ENCODE results near the gene ZNF385B. TPM values are rescaled to one million over a fixed set of nuclear protein-coding genes. Genes with fewer than 3 reads are reported as not detected.

The ZNF385B gene
- total RNA-seq, 1 donor from 2014 or later: 1.0 TPM

DNA sequence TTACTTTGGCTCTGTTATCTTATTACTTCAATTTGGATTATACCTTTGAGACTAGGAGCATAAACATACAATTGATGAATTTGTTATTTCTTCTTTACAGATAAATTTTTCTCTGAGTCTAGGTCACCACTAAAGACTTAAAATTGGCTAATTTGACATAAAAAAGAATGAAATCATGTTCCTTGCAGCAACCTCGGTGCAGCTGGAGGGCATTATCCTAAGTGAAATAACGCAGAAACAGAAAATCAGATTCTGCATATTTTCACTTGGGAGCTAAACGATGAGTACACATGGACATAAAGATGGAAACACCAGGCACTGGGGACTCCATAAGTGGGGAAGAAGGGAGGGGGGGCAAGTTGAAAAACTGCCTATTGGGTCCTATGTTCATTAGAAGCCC is 424.0 kb downstream of the ZNF385B start:
- H3K27ac ChIP-seq (ENCODE audit: low read depth, low read length): no peak overlapping the region
- H3K9ac ChIP-seq (ENCODE audit: low read depth in 1 of 3, low read length in 3 of 3): no peak overlapping the region
- no peaks in the 10 kb centered on the region for H3K36me3 ChIP-seq (ENCODE audit: control insufficient read depth in 3 of 3, insufficient read depth in 3 of 3, low read length in 3 of 3)

DNA sequence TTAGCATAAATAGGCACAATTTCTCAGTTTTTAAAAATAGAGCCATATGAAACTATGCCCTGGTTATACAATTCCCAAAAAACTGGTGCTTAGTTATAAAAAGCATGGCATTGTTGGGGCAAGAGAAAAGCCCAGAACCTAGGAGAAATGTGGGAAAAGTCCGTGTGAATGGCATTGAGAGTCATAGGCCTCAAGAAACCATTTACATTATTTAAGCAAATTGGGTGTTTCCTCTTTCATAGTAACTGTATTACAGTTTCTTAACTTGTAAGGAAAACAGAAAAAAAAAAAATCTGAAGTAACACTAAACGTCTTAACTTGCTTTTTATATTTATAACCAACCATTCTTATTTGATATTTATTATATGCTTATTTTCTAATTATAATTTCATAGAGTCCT is 425.8 kb downstream of the ZNF385B start:
- Histone ChIP-seq H3K27me3 (ENCODE audit: control insufficient read depth in 3 of 3, insufficient read depth in 3 of 3, low read length in 3 of 3) (no peaks in the 10 kb centered on the region), H3K4me3 (ENCODE audit: low read length in 3 of 3) (no peak overlapping the region), H3K4me1 (ENCODE audit: control insufficient read depth in 3 of 3, insufficient read depth in 3 of 3, low read length in 3 of 3) (no peaks in the 10 kb centered on the region), H3K9me3 (ENCODE audit: control insufficient read depth in 3 of 3, low read length in 3 of 3) (no peaks in the 10 kb centered on the region), H3K9ac (ENCODE audit: low read depth in 1 of 3, low read length in 3 of 3) (no peak overlapping the region), H3K36me3 (ENCODE audit: control insufficient read depth in 3 of 3, insufficient read depth in 3 of 3, low read length in 3 of 3) (no peaks in the 10 kb centered on the region), H3K27ac (ENCODE audit: low read depth, low read length) (no peak overlapping the region)

More for the DNA sequence above, 424.0 kb downstream of the ZNF385B start:
- Histone ChIP-seq H3K4me3 (ENCODE audit: low read length in 3 of 3) (no peak overlapping the region), H3K27me3 (ENCODE audit: control insufficient read depth in 3 of 3, insufficient read depth in 3 of 3, low read length in 3 of 3) (no peaks in the 10 kb centered on the region), H3K9me3 (ENCODE audit: control insufficient read depth in 3 of 3, low read length in 3 of 3) (no peaks in the 10 kb centered on the region), H3K4me1 (ENCODE audit: control insufficient read depth in 3 of 3, insufficient read depth in 3 of 3, low read length in 3 of 3) (no peaks in the 10 kb centered on the region)

- no peaks in the 10 kb centered on the region for H3K9me3 ChIP-seq (ENCODE audit: control insufficient read depth in 3 of 3, low read length in 3 of 3)
- H3K4me1 ChIP-seq (ENCODE audit: control insufficient read depth in 3 of 3, insufficient read depth in 3 of 3, low read length in 3 of 3): no peaks in the 10 kb centered on the region
- H3K36me3 ChIP-seq (ENCODE audit: control insufficient read depth in 3 of 3, insufficient read depth in 3 of 3, low read length in 3 of 3): no peaks in the 10 kb centered on the region
- H3K27ac ChIP-seq (ENCODE audit: low read depth, low read length): no peak overlapping the region
- H3K27me3 ChIP-seq (ENCODE audit: control insufficient read depth in 3 of 3, insufficient read depth in 3 of 3, low read length in 3 of 3): no peaks in the 10 kb centered on the region
- H3K4me3 ChIP-seq (ENCODE audit: low read length in 3 of 3): no peak overlapping the region
- H3K9ac ChIP-seq (ENCODE audit: low read depth in 1 of 3, low read length in 3 of 3): no peak overlapping the region
Observed at GRCh38 chr2:179435000-179435399, 426.4 kb downstream of the ZNF385B start.

- Histone ChIP-seq H3K27me3 (ENCODE audit: control insufficient read depth in 3 of 3, insufficient read depth in 3 of 3, low read length in 3 of 3) (no peaks in the 10 kb centered on the region), H3K9me3 (ENCODE audit: control insufficient read depth in 3 of 3, low read length in 3 of 3) (no peaks in the 10 kb centered on the region), H3K36me3 (ENCODE audit: control insufficient read depth in 3 of 3, insufficient read depth in 3 of 3, low read length in 3 of 3) (no peaks in the 10 kb centered on the region), H3K27ac (ENCODE audit: low read depth, low read length) (no peak overlapping the region), H3K4me3 (ENCODE audit: low read length in 3 of 3) (no peak overlapping the region), H3K9ac (ENCODE audit: low read depth in 1 of 3, low read length in 3 of 3) (no peak overlapping the region), H3K4me1 (ENCODE audit: control insufficient read depth in 3 of 3, insufficient read depth in 3 of 3, low read length in 3 of 3) (no peaks in the 10 kb centered on the region)
Observed at GRCh38 chr2:179434357-179434756, 427.1 kb downstream of the ZNF385B start.

GRCh38 chr2:179432751-179433150 is 428.7 kb downstream of the ZNF385B start:
- Histone ChIP-seq H3K36me3 (ENCODE audit: control insufficient read depth in 3 of 3, insufficient read depth in 3 of 3, low read length in 3 of 3) (no peaks in the 10 kb centered on the region), H3K27ac (ENCODE audit: low read depth, low read length) (no peak overlapping the region), H3K4me3 (ENCODE audit: low read length in 3 of 3) (no peak overlapping the region), H3K9ac (ENCODE audit: low read depth in 1 of 3, low read length in 3 of 3) (no peak overlapping the region), H3K27me3 (ENCODE audit: control insufficient read depth in 3 of 3, insufficient read depth in 3 of 3, low read length in 3 of 3) (peaks cover 0 to 2% (median 0%) of the 10 kb centered on the region in 3 donors), H3K9me3 (ENCODE audit: control insufficient read depth in 3 of 3, low read length in 3 of 3) (no peaks in the 10 kb centered on the region), H3K4me1 (ENCODE audit: control insufficient read depth in 3 of 3, insufficient read depth in 3 of 3, low read length in 3 of 3) (peaks cover 4 to 5% (median 5%) of the 10 kb centered on the region in 3 donors)

GRCh38 chr2:179429597-179429996 is 431.8 kb downstream of the ZNF385B start:
- peaks cover 4 to 5% (median 5%) of the 10 kb centered on the region in 3 donors for H3K4me1 ChIP-seq (ENCODE audit: control insufficient read depth in 3 of 3, insufficient read depth in 3 of 3, low read length in 3 of 3)
- H3K27me3 ChIP-seq (ENCODE audit: control insufficient read depth in 3 of 3, insufficient read depth in 3 of 3, low read length in 3 of 3): peaks cover 0 to 2% (median 0%) of the 10 kb centered on the region in 3 donors
- H3K4me3 ChIP-seq (ENCODE audit: low read length in 3 of 3): peak overlapping the region in 1 of 3 donors; percentile 8
- no peak overlapping the region for H3K27ac ChIP-seq (ENCODE audit: low read depth, low read length)
- H3K9me3 ChIP-seq (ENCODE audit: control insufficient read depth in 3 of 3, low read length in 3 of 3): no peaks in the 10 kb centered on the region
- no peak overlapping the region for H3K9ac ChIP-seq (ENCODE audit: low read depth in 1 of 3, low read length in 3 of 3)
- no peaks in the 10 kb centered on the region for H3K36me3 ChIP-seq (ENCODE audit: control insufficient read depth in 3 of 3, insufficient read depth in 3 of 3, low read length in 3 of 3)

DNA sequence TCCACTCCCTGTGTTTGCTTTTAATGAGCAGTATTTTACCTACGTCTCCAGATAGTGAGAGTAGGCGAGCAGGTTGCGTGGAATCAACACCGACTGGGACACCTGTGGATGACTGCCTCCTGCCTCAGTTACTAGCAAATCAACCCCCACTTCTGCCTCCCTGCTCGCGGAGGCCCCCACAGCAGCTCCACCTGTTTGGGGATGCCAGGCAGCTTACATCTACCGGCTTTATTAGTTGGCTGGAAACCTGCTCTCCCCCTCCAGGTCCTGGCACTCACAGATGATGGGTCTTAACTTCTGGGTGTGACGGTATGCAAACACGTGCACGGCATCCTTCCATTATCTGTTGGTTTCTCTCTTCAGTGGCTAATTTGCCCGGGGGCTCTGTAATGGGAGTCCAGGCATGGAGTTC is 432.3 kb downstream of the ZNF385B start:
- Histone ChIP-seq H3K27me3 (ENCODE audit: control insufficient read depth in 3 of 3, insufficient read depth in 3 of 3, low read length in 3 of 3) (peaks cover 0 to 2% (median 0%) of the 10 kb centered on the region in 3 donors), H3K4me3 (ENCODE audit: low read length in 3 of 3) (peak overlapping the region; percentile 8 to 39 (median 37)), H3K9ac (ENCODE audit: low read depth in 1 of 3, low read length in 3 of 3) (peak overlapping the region in 1 of 3 donors; percentile 28), H3K9me3 (ENCODE audit: control insufficient read depth in 3 of 3, low read length in 3 of 3) (no peaks in the 10 kb centered on the region), H3K36me3 (ENCODE audit: control insufficient read depth in 3 of 3, insufficient read depth in 3 of 3, low read length in 3 of 3) (no peaks in the 10 kb centered on the region), H3K4me1 (ENCODE audit: control insufficient read depth in 3 of 3, insufficient read depth in 3 of 3, low read length in 3 of 3) (peaks cover 4 to 5% (median 5%) of the 10 kb centered on the region in 3 donors), H3K27ac (ENCODE audit: low read depth, low read length) (no peak overlapping the region)

GRCh38 chr2:179428649-179429048 is 432.8 kb downstream of the ZNF385B start:
- H3K27ac ChIP-seq (ENCODE audit: low read depth, low read length): no peak overlapping the region
- no peaks in the 10 kb centered on the region for H3K36me3 ChIP-seq (ENCODE audit: control insufficient read depth in 3 of 3, insufficient read depth in 3 of 3, low read length in 3 of 3)
- H3K4me3 ChIP-seq (ENCODE audit: low read length in 3 of 3): peak overlapping the region; percentile 8 to 39 (median 37)
- peaks cover 4 to 5% (median 5%) of the 10 kb centered on the region in 3 donors for H3K4me1 ChIP-seq (ENCODE audit: control insufficient read depth in 3 of 3, insufficient read depth in 3 of 3, low read length in 3 of 3)
- peaks cover 0 to 2% (median 0%) of the 10 kb centered on the region in 3 donors for H3K27me3 ChIP-seq (ENCODE audit: control insufficient read depth in 3 of 3, insufficient read depth in 3 of 3, low read length in 3 of 3)
- no peaks in the 10 kb centered on the region for H3K9me3 ChIP-seq (ENCODE audit: control insufficient read depth in 3 of 3, low read length in 3 of 3)
- peak overlapping the region in 1 of 3 donors; percentile 28 for H3K9ac ChIP-seq (ENCODE audit: low read depth in 1 of 3, low read length in 3 of 3)

DNA sequence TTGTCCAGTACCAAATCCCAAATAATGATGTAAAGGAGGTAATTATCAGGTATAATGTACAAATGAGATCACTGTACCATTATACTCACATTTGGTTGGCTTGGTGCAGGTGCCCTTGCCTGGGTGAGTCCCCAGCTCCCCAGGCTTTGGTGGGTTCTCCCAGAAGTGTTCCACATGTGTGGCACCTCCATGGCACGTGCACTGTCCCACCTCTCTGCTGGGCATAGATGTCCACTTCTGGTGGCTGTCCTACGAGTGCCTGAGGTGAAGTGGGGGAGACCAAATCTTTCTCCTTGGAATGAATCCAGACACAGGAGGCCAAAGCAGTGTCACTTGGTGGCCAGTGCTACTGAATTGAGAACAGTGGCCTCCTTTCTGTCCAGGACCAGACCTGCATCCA is 434.3 kb downstream of the ZNF385B start:
- Histone ChIP-seq H3K27me3 (ENCODE audit: control insufficient read depth in 3 of 3, insufficient read depth in 3 of 3, low read length in 3 of 3) (peaks cover 0 to 2% (median 0%) of the 10 kb centered on the region in 3 donors), H3K4me1 (ENCODE audit: control insufficient read depth in 3 of 3, insufficient read depth in 3 of 3, low read length in 3 of 3) (peaks cover 4 to 5% (median 5%) of the 10 kb centered on the region in 3 donors), H3K9ac (ENCODE audit: low read depth in 1 of 3, low read length in 3 of 3) (no peak overlapping the region), H3K36me3 (ENCODE audit: control insufficient read depth in 3 of 3, insufficient read depth in 3 of 3, low read length in 3 of 3) (no peaks in the 10 kb centered on the region), H3K27ac (ENCODE audit: low read depth, low read length) (no peak overlapping the region), H3K4me3 (ENCODE audit: low read length in 3 of 3) (no peak overlapping the region), H3K9me3 (ENCODE audit: control insufficient read depth in 3 of 3, low read length in 3 of 3) (no peaks in the 10 kb centered on the region)

DNA sequence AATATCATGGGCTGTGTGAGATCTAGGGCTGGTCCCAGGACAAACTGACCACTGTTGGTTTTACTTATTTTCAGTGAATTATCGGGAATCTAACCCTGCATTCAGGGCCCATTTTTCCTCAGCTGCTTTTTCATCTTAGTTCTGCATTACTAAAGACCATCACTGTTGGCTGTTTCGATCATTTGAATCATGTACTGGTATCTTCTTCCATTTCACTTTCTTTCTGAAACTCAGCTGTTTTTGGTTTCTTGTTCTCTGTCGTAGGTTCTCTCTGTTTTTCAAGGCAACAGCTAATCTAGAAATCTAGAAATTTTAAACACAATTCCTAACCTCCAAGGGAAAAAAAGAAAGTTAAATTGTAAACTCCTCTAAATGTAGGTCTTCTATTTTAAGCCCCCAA is 436.8 kb downstream of the ZNF385B start:
- Histone ChIP-seq H3K4me1 (ENCODE audit: control insufficient read depth in 3 of 3, insufficient read depth in 3 of 3, low read length in 3 of 3) (peaks cover 4 to 5% (median 5%) of the 10 kb centered on the region in 3 donors), H3K27me3 (ENCODE audit: control insufficient read depth in 3 of 3, insufficient read depth in 3 of 3, low read length in 3 of 3) (peaks cover 0 to 2% (median 0%) of the 10 kb centered on the region in 3 donors), H3K4me3 (ENCODE audit: low read length in 3 of 3) (no peak overlapping the region), H3K9ac (ENCODE audit: low read depth in 1 of 3, low read length in 3 of 3) (no peak overlapping the region), H3K9me3 (ENCODE audit: control insufficient read depth in 3 of 3, low read length in 3 of 3) (no peaks in the 10 kb centered on the region), H3K36me3 (ENCODE audit: control insufficient read depth in 3 of 3, insufficient read depth in 3 of 3, low read length in 3 of 3) (no peaks in the 10 kb centered on the region), H3K27ac (ENCODE audit: low read depth, low read length) (no peak overlapping the region)
